Measurements from ENCODE around the gene KANK3.
A peak's percentile ranks its signal among the peaks of the same experiment; 100 is the strongest.
"Not testable (repeated sequence)": the region's sequence is repeated elsewhere in the genome, so short reads cannot be mapped to it uniquely, and the experiment has no call there.

KANK3 gene

GRCh38 chr19:8370176-8371010 lies 27.3 kb upstream of the KANK3 start:
- DNase-seq = no peak

GRCh38 chr19:8367327-8368001 lies 24.4 kb upstream of the KANK3 start:
- DNase-seq = peak; percentile 76

DNA sequence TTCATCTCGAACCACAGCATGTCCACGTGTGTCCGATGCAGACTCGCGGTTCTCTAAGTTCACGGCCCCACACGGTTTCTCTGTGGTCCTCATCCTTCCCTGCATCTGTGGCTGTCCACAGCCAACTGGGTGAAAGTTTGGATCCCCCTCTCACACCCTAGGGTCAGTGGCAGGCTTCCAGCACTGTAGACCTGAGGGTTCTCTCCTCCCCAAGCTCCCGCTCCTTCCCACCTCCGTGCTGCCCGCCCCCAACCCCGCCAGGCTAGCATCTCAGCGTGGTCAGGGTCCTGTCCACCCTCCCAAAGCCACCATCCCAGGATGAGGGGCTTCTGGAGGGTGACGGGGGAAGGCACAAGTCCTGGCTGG lies 23.9 kb upstream of the KANK3 start:
- no peak for DNase-seq

GRCh38 chr19:8366121-8366581 lies 23.1 kb upstream of the KANK3 start:
- no peak for DNase-seq

DNA sequence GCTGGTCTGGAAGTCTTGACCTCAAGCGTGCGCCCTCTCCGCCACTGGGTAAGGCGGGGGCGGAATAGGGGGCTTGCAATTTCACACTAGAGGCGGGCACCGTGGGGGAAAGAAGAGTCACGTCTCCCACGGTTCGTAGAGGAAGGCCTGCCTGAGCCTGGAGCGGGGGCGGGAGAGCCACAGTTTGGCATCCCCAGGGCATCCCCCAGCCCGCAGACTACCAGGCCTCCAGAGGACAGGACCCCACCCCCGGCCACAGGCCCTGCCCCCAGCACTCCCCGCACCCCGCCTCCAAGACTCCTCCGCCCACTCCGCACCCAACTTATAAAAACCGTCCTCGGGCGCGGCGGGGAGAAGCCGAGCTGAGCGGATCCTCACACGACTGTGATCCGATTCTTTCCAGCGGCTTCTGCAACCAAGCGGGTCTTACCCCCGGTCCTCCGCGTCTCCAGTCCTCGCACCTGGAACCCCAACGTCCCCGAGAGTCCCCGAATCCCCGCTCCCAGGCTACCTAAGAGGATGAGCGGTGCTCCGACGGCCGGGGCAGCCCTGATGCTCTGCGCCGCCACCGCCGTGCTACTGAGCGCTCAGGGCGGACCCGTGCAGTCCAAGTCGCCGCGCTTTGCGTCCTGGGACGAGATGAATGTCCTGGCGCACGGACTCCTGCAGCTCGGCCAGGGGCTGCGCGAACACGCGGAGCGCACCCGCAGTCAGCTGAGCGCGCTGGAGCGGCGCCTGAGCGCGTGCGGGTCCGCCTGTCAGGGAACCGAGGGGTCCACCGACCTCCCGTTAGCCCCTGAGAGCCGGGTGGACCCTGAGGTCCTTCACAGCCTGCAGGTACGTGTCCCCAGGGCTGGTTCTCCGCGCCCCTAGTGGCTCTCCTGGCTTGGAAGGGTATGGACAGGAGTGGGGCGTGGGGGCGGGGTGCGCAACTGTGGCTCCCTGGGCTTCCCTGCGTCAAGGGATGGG lies 21.0 kb upstream of the KANK3 start, which contains the start of gene ANGPTL4:
Gene ANGPTL4 (plus strand): TSS at position 353 of the 969 bp plus-strand sequence. CDS start 167 bp downstream, at position 520.
- DNase-seq = no peak

DNA sequence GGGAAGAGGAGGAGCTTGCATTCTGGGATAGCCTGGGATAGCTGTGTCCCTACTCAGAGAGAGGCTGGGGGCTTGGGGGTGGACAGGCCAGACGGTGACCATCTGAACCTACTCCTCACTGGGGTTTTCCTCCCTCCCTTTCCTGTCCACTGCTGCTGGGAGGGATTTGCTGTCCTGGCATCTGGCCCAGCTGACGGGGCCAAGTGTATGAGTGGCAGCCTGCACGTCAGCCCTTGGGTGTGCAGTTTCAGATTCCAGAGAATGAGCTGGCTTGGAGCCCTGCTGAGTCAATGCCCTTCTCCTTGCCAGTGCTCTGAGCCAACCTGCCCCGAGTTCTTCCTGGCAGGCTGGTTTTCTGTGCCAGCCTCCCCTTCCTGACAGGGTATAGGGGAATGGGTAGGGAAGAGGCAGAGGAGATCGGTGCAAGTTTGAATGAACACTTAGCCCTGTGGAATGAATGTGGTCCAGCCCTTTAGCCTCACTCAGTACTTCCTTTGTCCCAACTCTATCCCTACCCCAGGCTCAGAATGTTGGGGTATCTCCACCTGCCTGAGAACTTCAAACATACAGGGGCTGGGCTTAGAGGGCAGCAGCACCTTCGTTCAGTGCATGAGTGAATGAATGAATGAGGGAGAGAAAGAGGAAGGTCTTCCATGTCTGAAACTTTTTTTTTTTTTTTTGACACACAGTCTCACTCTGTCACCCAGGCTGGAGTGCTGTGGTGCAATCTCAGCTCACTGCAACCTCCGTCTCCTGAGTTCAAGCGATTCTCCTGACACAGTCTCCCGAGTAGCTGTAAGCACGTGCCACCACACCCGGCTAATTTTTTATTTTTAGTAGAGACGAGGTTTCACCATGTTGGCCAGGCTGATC lies 19.1 kb upstream of the KANK3 start:
- DNase-seq = peak; percentile 65

- no peak for DNase-seq
Measured at GRCh38 chr19:8360196-8360595, 17.1 kb upstream of the KANK3 start.

DNA sequence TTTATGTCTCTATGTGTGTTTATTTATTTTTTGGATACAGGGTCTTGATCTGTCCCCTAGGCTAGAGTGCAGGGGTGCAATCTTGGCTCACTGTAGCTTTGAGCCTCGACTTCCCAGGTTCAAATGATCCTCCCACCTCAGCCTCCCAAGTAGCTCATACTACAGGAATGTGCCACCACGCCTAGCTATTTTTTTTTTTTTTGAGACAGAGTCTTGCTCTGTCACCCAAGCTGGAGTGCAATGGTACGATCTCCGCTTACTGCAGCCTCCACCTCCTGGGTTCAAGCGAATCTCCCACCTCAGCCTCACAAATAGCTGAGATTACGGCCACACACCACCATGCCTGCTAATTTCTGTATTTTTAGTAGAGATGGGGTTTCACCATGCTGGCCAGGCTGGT lies 15.9 kb upstream of the KANK3 start:
- no peak for DNase-seq

- peak; percentile 40 for DNase-seq
Measured at GRCh38 chr19:8357007-8357521, 14.0 kb upstream of the KANK3 start.

- DNase-seq = no peak
Measured at GRCh38 chr19:8355631-8356402, 12.8 kb upstream of the KANK3 start.

- not testable (repeated sequence) for DNase-seq
Measured at GRCh38 chr19:8352845-8353244, 9.8 kb upstream of the KANK3 start.

DNA sequence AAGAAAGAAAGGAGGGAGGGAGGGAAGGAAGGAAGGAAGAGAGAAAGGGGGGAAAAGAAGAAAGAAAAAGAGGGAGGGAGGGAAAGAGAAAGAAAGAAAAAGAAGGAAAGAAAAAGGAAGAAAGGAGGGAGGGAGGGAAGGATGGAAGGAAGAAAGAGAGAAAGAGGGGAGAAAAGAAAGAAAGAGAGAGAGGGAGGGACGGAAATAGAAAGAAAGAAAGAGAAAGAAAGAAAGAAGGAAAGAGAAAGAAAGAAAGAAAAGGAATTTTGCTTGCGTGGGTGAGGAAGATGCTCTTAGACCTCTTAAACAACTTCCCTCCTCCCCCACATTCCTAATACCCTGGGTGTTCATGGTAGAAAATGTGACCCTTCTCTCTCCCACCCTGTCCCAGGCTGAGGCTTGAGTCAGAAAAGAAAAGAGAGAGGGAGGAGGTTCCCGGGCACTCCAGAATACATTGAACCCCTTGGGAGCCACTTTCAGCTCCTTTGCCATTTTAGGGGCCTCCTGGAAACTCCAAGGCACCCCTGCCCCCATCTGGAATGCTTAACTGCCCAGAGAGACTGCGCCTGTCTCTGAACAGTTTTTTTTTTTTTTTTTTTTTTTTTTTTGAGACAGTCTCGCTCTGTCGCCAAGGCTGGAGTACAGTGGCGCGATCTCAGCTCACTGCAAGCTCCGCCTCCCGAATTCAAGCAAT lies 9.2 kb upstream of the KANK3 start:
- DNase-seq = peak; percentile 60

DNA sequence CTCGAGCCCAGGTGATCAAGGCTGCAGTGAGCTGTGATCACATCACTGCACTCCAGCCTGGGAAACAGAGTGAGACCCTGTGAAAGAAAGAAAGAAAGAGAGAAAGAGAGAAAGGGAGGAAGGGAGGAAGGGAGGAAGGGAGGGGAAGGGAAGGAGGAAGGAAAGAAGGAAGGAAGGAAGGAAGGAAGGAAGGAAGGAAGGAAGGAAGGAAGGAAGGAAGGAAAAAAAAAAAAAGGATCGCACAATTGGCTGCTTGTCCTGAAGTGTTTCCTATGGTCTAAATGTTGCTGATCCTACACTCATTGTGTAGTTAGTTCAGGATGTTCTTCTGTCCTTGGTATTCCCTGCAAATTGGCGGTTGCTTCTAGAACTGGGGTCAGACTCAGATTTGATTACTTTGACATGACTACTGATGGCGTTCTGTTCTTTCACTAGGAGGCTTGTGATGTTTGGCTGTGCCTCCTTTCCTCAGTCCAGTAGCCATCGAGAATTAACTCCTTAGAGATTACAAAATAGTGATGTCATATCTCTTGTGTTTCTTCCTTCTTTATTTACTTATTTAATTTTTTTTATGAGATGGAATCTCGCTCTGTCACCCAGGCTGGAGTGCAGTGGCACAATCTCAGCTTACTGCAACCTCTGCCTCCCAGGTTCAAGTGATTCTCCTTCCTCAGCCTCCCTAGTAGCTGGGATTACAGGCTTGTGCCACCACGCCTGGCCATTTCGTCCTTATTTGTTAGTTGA lies 6.7 kb upstream of the KANK3 start:
- DNase-seq = not testable (repeated sequence)

DNA sequence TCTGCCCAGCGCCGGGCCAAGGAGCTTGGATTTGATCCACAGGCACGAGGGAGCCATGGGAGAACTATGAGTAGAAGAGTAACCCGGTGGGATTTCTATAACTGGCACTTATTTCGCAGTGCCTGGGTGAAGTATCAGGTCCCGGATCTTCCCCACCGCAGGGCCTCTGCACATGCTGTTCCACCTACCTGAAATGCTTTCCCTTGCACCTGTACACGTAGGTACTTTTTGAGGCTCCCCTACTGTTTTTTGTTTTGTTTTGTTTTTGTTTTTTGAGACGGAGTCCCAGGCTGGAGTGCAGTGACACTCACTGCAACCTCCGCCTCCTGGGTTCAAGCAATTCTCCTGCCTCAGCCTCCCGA lies 402 bp upstream of the KANK3 start:
- DNase-seq = no peak

GRCh38 chr19:8342316-8342683 lies 762 bp downstream of the KANK3 start:
- no peak for DNase-seq

GRCh38 chr19:8341504-8341903 lies 1.6 kb downstream of the KANK3 start:
- DNase-seq = not testable (repeated sequence)

GRCh38 chr19:8340341-8341096 lies 2.5 kb downstream of the KANK3 start:
- no peak for DNase-seq

- no peak for DNase-seq
Measured at GRCh38 chr19:8338835-8339234, 4.2 kb downstream of the KANK3 start.

DNA sequence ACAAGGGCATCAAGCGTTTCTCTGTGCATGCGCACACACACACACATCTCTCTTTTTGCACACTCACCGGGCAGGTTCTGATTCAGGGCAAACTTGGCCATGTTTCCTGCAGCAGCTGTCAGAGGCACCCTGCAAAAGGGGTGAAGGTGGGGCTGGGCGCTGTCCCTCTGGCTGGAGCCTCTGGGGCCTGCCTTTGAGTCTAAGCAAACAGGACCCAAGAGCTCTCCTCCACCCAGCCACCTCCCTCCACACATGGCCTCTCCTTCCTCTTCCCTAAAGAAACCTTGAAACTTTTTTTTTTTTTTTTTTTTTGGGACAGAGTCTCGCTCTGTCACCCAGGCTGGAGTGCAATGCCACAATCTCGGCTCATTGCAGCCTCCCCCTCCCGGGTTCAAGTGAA lies 5.3 kb downstream of the KANK3 start:
- no peak for DNase-seq

Data from NCI-H2171 treated with DMSO at 0.1 percent for 48 hours (cell line).